OCI-LY3 (cell line): ENCODE results near the gene IL32.

Experiments
- CTCF ChIP-seq: fragments of 200-600, 300-600 bp; sonication (generic); IDR thresholded peaks from 2 replicates; pipeline ENCODE4 v1.5.1; 2014; ENCODE audit warnings: antibody characterized with exemption, low read length, low read depth
- EZH2phosphoT487 ChIP-seq: fragments of 200-600 bp; shearing (Covaris generic); IDR thresholded peaks from 2 replicates; pipeline ENCODE4 v1.6.1; 2018; ENCODE audit warnings: antibody characterized with exemption, mixed run types, low read depth

GRCh38 chr16:3118846-3119245 is 53.4 kb downstream of the IL32 start:
- no peak for TF ChIP-seq CTCF
- TF ChIP-seq EZH2phosphoT487: no peak
